H1 (cell line): ENCODE results near the gene ERVMER34-1. TPM values are rescaled to one million over a fixed set of nuclear protein-coding genes. Genes with fewer than 3 reads are reported as not detected.

Source experiments
- CTCF ChIA-PET: fragments of 300-600 bp; sonication (Branson Sonifier 250); formaldehyde crosslinking; loops from one replicate; lab custom pipeline; 2021; ENCODE audit not compliant: partially characterized antibody; lab: Charles Lee
- POLR2A ChIA-PET: fragments of 300-600 bp; sonication (Branson Sonifier 250); formaldehyde crosslinking; loops from one replicate; lab custom pipeline; 2021; ENCODE audit warnings: inconsistent platforms; ENCODE audit not compliant: partially characterized antibody; lab: Charles Lee
- DNase-seq, 2 experiments: peaks; one replicate each; pipeline versions ENCODE4 v3.0.0 to v3.0.0-alpha.2; 2010 to 2022; ENCODE audit warnings: low spot score in 2 of 2, low read depth in 1 of 2, mixed read lengths in 1 of 2
- FAIRE-seq: peaks from 2 replicates; lab custom pipeline; 2011; peaks lifted over from hg19 to GRCh38; lab: Jason Lieb, UNC
- H2AFZ ChIP-seq: 2 replicates; pipeline ENCODE4 v1.8.1; 2012; ENCODE audit warnings: low read length, inconsistent platforms
- H2AK5ac ChIP-seq: 2 replicates; pipeline ENCODE4 v1.6.1; 2013; ENCODE audit warnings: low read depth, low read length
- H2BK120ac ChIP-seq: replicated peaks from 2 replicates; pipeline ENCODE3; 2013; ENCODE audit warnings: low read depth, low read length, inconsistent platforms
- H2BK12ac ChIP-seq: 2 replicates; pipeline ENCODE4 v1.6.1; 2013; ENCODE audit warnings: low read depth, low read length
- H2BK15ac ChIP-seq: 2 replicates; pipeline ENCODE4 v1.6.1; 2013; ENCODE audit warnings: low read length
- H2BK20ac ChIP-seq: 2 replicates; pipeline ENCODE4 v1.6.1; 2013; ENCODE audit warnings: low read length
- H2BK5ac ChIP-seq: 2 replicates; pipeline ENCODE4 v1.6.1; 2013; ENCODE audit warnings: low read depth, low read length
- H3K14ac ChIP-seq: 2 replicates; pipeline ENCODE4 v1.6.1; 2013; ENCODE audit warnings: inconsistent platforms; ENCODE audit not compliant: insufficient read length
- H3K18ac ChIP-seq: 2 replicates; pipeline ENCODE4 v1.6.1; 2013; ENCODE audit warnings: low read length; ENCODE audit errors: extremely low read depth
- H3K23ac ChIP-seq: 2 replicates; pipeline ENCODE4 v1.6.1; 2013; ENCODE audit warnings: inconsistent platforms; ENCODE audit not compliant: insufficient read length
- H3K23me2 ChIP-seq: 2 replicates; pipeline ENCODE4 v1.6.1; 2013; ENCODE audit warnings: low read depth, low read length
- H3K27ac ChIP-seq: 2 replicates; pipeline ENCODE4 v1.6.1; 2011; ENCODE audit warnings: low read depth, low read length, inconsistent platforms
- H3K27me3 ChIP-seq, 4 experiments: replicated peaks in 1 of 4; 1 replicate in 1 of 4; 2 replicates in 3 of 4; pipeline versions ENCODE4 v1.6.1 to v1.8.1; 2011 to 2013; ENCODE audit warnings: low read length in 3 of 4, mild to moderate bottlenecking in 3 of 4, inconsistent platforms in 2 of 4, mixed read lengths in 2 of 4, moderate library complexity in 1 of 4; ENCODE audit not compliant: control insufficient read depth in 3 of 4, insufficient read depth in 3 of 4; ENCODE audit errors: extremely low read depth in 1 of 4
- H3K36me3 ChIP-seq, 4 experiments: 2 replicates each; pipeline versions ENCODE4 v1.6.1 to v1.8.1; 2011 to 2013; ENCODE audit warnings: mild to moderate bottlenecking in 4 of 4, low read length in 3 of 4, moderate library complexity in 2 of 4, control low read depth in 1 of 4, inconsistent platforms in 1 of 4; ENCODE audit not compliant: insufficient read depth in 4 of 4, control insufficient read depth in 2 of 4
- H3K4ac ChIP-seq: replicated peaks from 2 replicates; pipeline ENCODE3; 2013; ENCODE audit warnings: low read length, low read depth, mixed read lengths, inconsistent platforms; ENCODE audit not compliant: insufficient read length
- H3K4me1 ChIP-seq, 4 experiments: replicated peaks in 1 of 4; 1 replicate in 1 of 4; 2 replicates in 3 of 4; pipeline versions ENCODE4 v1.6.1 to v1.8.1; 2011 to 2013; ENCODE audit warnings: low read length in 3 of 4, inconsistent platforms in 2 of 4, mixed read lengths in 1 of 4; ENCODE audit not compliant: insufficient read depth in 4 of 4, control insufficient read depth in 3 of 4
- H3K4me2 ChIP-seq, 2 experiments: 2 replicates each; pipeline versions ENCODE4 v1.6.1 to v1.8.1; 2011 to 2013; ENCODE audit warnings: low read depth in 2 of 2, low read length in 2 of 2, control low read depth in 1 of 2, inconsistent platforms in 1 of 2, mild to moderate bottlenecking in 1 of 2; ENCODE audit not compliant: insufficient read depth in 1 of 2
- H3K4me3 ChIP-seq, 4 experiments: fragments of 200-600, 300-600 bp in 1 of 4; sonication (generic), shearing (Covaris generic), sonication (Bioruptor Twin) in 1 of 4; 2 replicates each; pipeline versions ENCODE4 v1.5.1 to v1.8.1; 2011 to 2016; ENCODE audit warnings: low read length in 4 of 4, low read depth in 3 of 4, control low read depth in 2 of 4, inconsistent platforms in 2 of 4, mild to moderate bottlenecking in 2 of 4, mixed read lengths in 1 of 4, moderate library complexity in 1 of 4; ENCODE audit not compliant: insufficient read depth in 2 of 4; ENCODE audit errors: extremely low read depth in 1 of 4
- H3K56ac ChIP-seq: replicated peaks from 2 replicates; pipeline ENCODE3; 2013; ENCODE audit warnings: low read depth, mild to moderate bottlenecking, mixed read lengths, low read length, inconsistent platforms; ENCODE audit not compliant: insufficient read length
- H3K79me1 ChIP-seq: 2 replicates; pipeline ENCODE4 v1.6.1; 2013; ENCODE audit warnings: low read depth, low read length, control low read depth
- H3K79me2 ChIP-seq, 2 experiments: 2 replicates each; pipeline versions ENCODE4 v1.6.1 to v1.8.1; 2012 to 2013; ENCODE audit warnings: low read length in 2 of 2, mild to moderate bottlenecking in 2 of 2, inconsistent platforms in 1 of 2; ENCODE audit not compliant: insufficient read depth in 2 of 2, control insufficient read depth in 1 of 2
- H3K9ac ChIP-seq, 4 experiments: replicated peaks in 1 of 4; 1 replicate in 1 of 4; 2 replicates in 3 of 4; pipeline versions ENCODE4 v1.6.1 to v1.8.1; 2011 to 2013; ENCODE audit warnings: low read depth in 3 of 4, low read length in 3 of 4, control low read depth in 2 of 4, mild to moderate bottlenecking in 2 of 4, moderate library complexity in 2 of 4, inconsistent platforms in 1 of 4; ENCODE audit errors: extremely low read depth in 1 of 4
- H3K9me3 ChIP-seq, 2 experiments: 2 replicates each; pipeline versions ENCODE4 v1.6.1 to v1.8.1; 2012 to 2013; ENCODE audit warnings: mild to moderate bottlenecking in 2 of 2, moderate library complexity in 2 of 2, control low read depth in 1 of 2, inconsistent platforms in 1 of 2, low read depth in 1 of 2, low read length in 1 of 2, mixed read lengths in 1 of 2; ENCODE audit not compliant: insufficient read depth in 2 of 2
- H4K20me1 ChIP-seq, 2 experiments: replicated peaks in 1 of 2; 2 replicates each; pipeline versions ENCODE3 to v1.8.1; 2011 to 2013; ENCODE audit warnings: inconsistent platforms in 2 of 2, low read length in 2 of 2, mild to moderate bottlenecking in 1 of 2; ENCODE audit not compliant: insufficient read depth in 2 of 2, control insufficient read depth in 1 of 2
- H4K5ac ChIP-seq: 2 replicates; pipeline ENCODE4 v1.6.1; 2013; ENCODE audit warnings: low read length, low read depth, mixed read lengths, inconsistent platforms; ENCODE audit not compliant: insufficient read length
- H4K8ac ChIP-seq: 2 replicates; pipeline ENCODE4 v1.8.0; 2013; ENCODE audit warnings: mild to moderate bottlenecking, moderate library complexity, low read length, inconsistent platforms; ENCODE audit not compliant: insufficient read depth; ENCODE audit errors: extremely low read depth
- H4K91ac ChIP-seq: replicated peaks from 2 replicates; pipeline ENCODE3; 2013; ENCODE audit warnings: low read length, mixed read lengths, inconsistent platforms; ENCODE audit not compliant: insufficient read length
- EGR1 ChIP-seq: IDR thresholded peaks from 2 replicates; pipeline ENCODE4 v1.6.1; 2011; ENCODE audit warnings: low read depth, low read length, borderline replicate concordance
- GABPA ChIP-seq: IDR thresholded peaks from 2 replicates; pipeline ENCODE4 v1.6.1; 2011; ENCODE audit warnings: mild to moderate bottlenecking, low read length, moderate library complexity, borderline replicate concordance; ENCODE audit not compliant: insufficient read depth
- POLR2A ChIP-seq, 2 experiments: IDR thresholded peaks; 1 replicate in 1 of 2; 2 replicates in 1 of 2; pipeline ENCODE4 v1.6.1; 2011; ENCODE audit warnings: low read depth in 2 of 2, low read length in 2 of 2, mild to moderate bottlenecking in 2 of 2; ENCODE audit errors: control extremely low read depth in 1 of 2
- WGBS, 2 experiments: shearing (Covaris generic) in 1 of 2; methylation state at CpG; one replicate each; pipeline versions ENCODE4 v1.1.6 to v1.1.7; 2013 to 2015; ENCODE audit warnings: low lambda C conversion rate in 2 of 2, mixed read lengths in 2 of 2, inconsistent platforms in 1 of 2, low coverage in 1 of 2, missing lambda C conversion rate in 1 of 2; ENCODE audit not compliant: insufficient replicate concordance in 2 of 2, insufficient coverage in 1 of 2, insufficient read length in 1 of 2; ENCODE audit errors: extremely low coverage in 1 of 2, missing lambda C conversion rate in 1 of 2; 5-methylcytosine and 5-hydroxymethylcytosine counted together
- polyA plus RNA-seq, 7 experiments: library from polyadenylated mRNA; depleted of rRNA in 3 of 7; stranded (reverse) in 5 of 7; unstranded in 2 of 7; fragments of >200 nt in 5 of 7; fragments of 200-250 nt in 2 of 7; gene quantifications; 1 replicate in 5 of 7; 2 replicates in 1 of 7; 4 replicates in 1 of 7; pipeline versions ENCODE4 v1.2.1 to v1.2.3, GENCODE V29; 2011 to 2013; ENCODE audit warnings: missing spikeins in 2 of 7, mixed read lengths in 2 of 7
- total RNA-seq: library from RNA; stranded (reverse); fragmentation: NEBNext Ultra II Directional; extraction: Animal tissue kit (Norgen Biotek cat#: 25700); gene quantifications from 2 replicates; pipeline ENCODE4 v1.2.1, GENCODE V29; 2021

The ERVMER34-1 gene
- total and polyA plus RNA-seq, 2 of the 8 experiments (the other 6 are each of a cell fraction or from before 2014, with no cell fraction given): 14.2 to 34.3 TPM

- no peak for DNase-seq
- H3K9me3 ChIP-seq: peaks cover 0 to 2% of the 10 kb centered on the region in 2 experiments; a peak in 1 of 4 replicates
- H3K27ac ChIP-seq: no peak overlapping the region
- no peak for TF ChIP-seq EGR1
- no peak for TF ChIP-seq POLR2A (IDR thresholded peaks at IDR 0.05; ENCODE audit: control extremely low read depth in 1 of 2, low read depth in 2 of 2, low read length in 2 of 2)
- TF ChIP-seq GABPA: no peak
- TF ChIP-seq, all 59 proteins: peak for 0
- no peak overlapping the region for H3K14ac ChIP-seq
- no peak overlapping the region for H3K9ac ChIP-seq
- no peaks in the 10 kb centered on the region for H4K20me1 ChIP-seq
- H2AK5ac ChIP-seq: peak overlapping the region; percentile 57; the same call in 1 of the 2 replicates
- peaks cover 3 to 31% (median 9%) of the 10 kb centered on the region in 4 experiments; a peak in 6 of 8 replicates for H3K36me3 ChIP-seq
- H2BK5ac ChIP-seq: no peak overlapping the region
- H4K5ac ChIP-seq: no peak overlapping the region
- H3K4me2 ChIP-seq: no peak overlapping the region
- H4K8ac ChIP-seq: no peak overlapping the region
- no peak overlapping the region for H2BK12ac ChIP-seq
- H3K23me2 ChIP-seq: peaks cover 10% of the 10 kb centered on the region; the same call in 1 of the 2 replicates
- no peak overlapping the region for H2BK120ac ChIP-seq
- FAIRE-seq: no peak
- H3K79me1 ChIP-seq: no peaks in the 10 kb centered on the region
- H3K4me3 ChIP-seq: no peak overlapping the region
- no peak overlapping the region for H2AFZ ChIP-seq
- peaks cover 0 to 18% (median 13%) of the 10 kb centered on the region in 4 experiments; a peak in 6 of 7 replicates for H3K27me3 ChIP-seq
- no peak overlapping the region for H2BK15ac ChIP-seq
- CTCF ChIA-PET: interaction anchor here (0.6 kb wide), 1 partner anchor 27 kb away, joined by 3 read pairs; no protein-coding TSS in a partner anchor
- WGBS, 2 experiments: 97% methylated on average over 6 of the region's 6 CpGs; no CpG with 5 or more reads in 1 of the 2 experiments
- H3K79me2 ChIP-seq: peaks cover 0 to 3% of the 10 kb centered on the region in 2 experiments; a peak in 1 of 4 replicates
- H3K18ac ChIP-seq: no peak overlapping the region
- POLR2A ChIA-PET: interaction anchor here (0.6 to 2.6 kb wide), 11 partner anchors 8 to 120 kb away, joined by 3 to 9 read pairs (median 3); no protein-coding TSS in a partner anchor
- H3K23ac ChIP-seq: no peak overlapping the region
- no peaks in the 10 kb centered on the region; a peak in 1 of 7 replicates for H3K4me1 ChIP-seq
- no peak overlapping the region for H2BK20ac ChIP-seq
- no peak overlapping the region for H3K56ac ChIP-seq
- H3K4ac ChIP-seq: no peak overlapping the region
- no peak overlapping the region for H4K91ac ChIP-seq
Measured at GRCh38 chr4:52748432-52748831, 2.8 kb downstream of the ERVMER34-1 start.
